Smooth muscle cell (in vitro differentiated cells): Measurements from ENCODE around the gene GRB7. TPM values are rescaled to one million over a fixed set of nuclear protein-coding genes. Genes with fewer than 3 reads are reported as not detected.

Experiments used
- DNase-seq: peaks from one replicate; lab custom pipeline; 2025; ENCODE audit not compliant: unreplicated experiment; lab: John Stamatoyannopoulos, UW
- H2AFZ ChIP-seq: fragments of 200-600 bp; sonication (generic); 2 replicates; pipeline ENCODE4 v1.6.0; 2016; ENCODE audit warnings: antibody characterized with exemption, low read depth, mild to moderate bottlenecking
- H3F3A ChIP-seq: fragments of 200-600 bp; sonication (generic); 2 replicates; pipeline ENCODE4 v1.6.0; 2017; ENCODE audit warnings: antibody characterized with exemption, low read depth
- H3K27ac ChIP-seq: fragments of 200-600 bp; sonication (generic); 2 replicates; pipeline ENCODE4 v1.5.1; 2016; ENCODE audit warnings: low read depth, mild to moderate bottlenecking
- H3K27me3 ChIP-seq: fragments of 200-600 bp; sonication (generic); 2 replicates; pipeline ENCODE4 v1.6.1; 2016; ENCODE audit warnings: low read depth, mild to moderate bottlenecking
- H3K36me3 ChIP-seq: fragments of 200-600 bp; sonication (generic); 2 replicates; pipeline ENCODE4 v1.5.1; 2016; ENCODE audit warnings: low read depth
- H3K4me1 ChIP-seq: fragments of 200-600 bp; sonication (generic); 2 replicates; pipeline ENCODE4 v1.5.1; 2016; ENCODE audit warnings: low read depth
- H3K4me2 ChIP-seq: fragments of 200-600 bp; sonication (generic); 2 replicates; pipeline ENCODE4 v1.6.0; 2016; ENCODE audit warnings: mild to moderate bottlenecking
- H3K4me3 ChIP-seq: fragments of 200-600 bp; sonication (generic); 2 replicates; pipeline ENCODE4 v1.5.1; 2016; ENCODE audit warnings: mild to moderate bottlenecking
- H3K79me2 ChIP-seq: fragments of 200-600 bp; sonication (generic); 2 replicates; pipeline ENCODE4 v1.6.0; 2016; ENCODE audit warnings: low read depth, mild to moderate bottlenecking
- H3K9ac ChIP-seq: fragments of 200-600 bp; sonication (generic); 2 replicates; pipeline ENCODE4 v1.6.0; 2016; ENCODE audit warnings: low read depth
- H3K9me3 ChIP-seq: fragments of 200-600 bp; sonication (generic); replicated peaks from 2 replicates; pipeline ENCODE4 v1.5.1; 2016; ENCODE audit warnings: low read depth
- H4K20me1 ChIP-seq: fragments of 200-600 bp; sonication (generic); 2 replicates; pipeline ENCODE4 v1.6.0; 2016; ENCODE audit warnings: low read depth
- WGBS: methylation state at CpG from one replicate; pipeline ENCODE4 v1.1.7; 2016; ENCODE audit warnings: low lambda C conversion rate; 5-methylcytosine and 5-hydroxymethylcytosine counted together
- polyA plus RNA-seq: library from polyadenylated mRNA; unstranded; fragments of >200 nt; fragmentation: Nextera tagmentation; extraction: Ambion mirVana; gene quantifications from 2 replicates; pipeline ENCODE4 v1.2.1, GENCODE V29; 2016
- total RNA-seq: library from RNA; depleted of rRNA; stranded (reverse); fragments of >200 nt; gene quantifications from 2 replicates; pipeline ENCODE4 v1.2.3, GENCODE V29; 2014
- TF ChIP-seq, protein P1 (sequence below): fragments of 200-600 bp; sonication (generic); IDR thresholded peaks from 2 replicates; pipeline ENCODE4 v1.5.1; 2017; ENCODE audit warnings: borderline replicate concordance, mild to moderate bottlenecking, antibody characterized with exemption; ENCODE audit not compliant: insufficient read depth, poor library complexity, severe bottlenecking

Gene GRB7
- total and polyA plus RNA-seq, 2 experiments from 2014 or later = 2.7 to 4.1 TPM

DNA sequence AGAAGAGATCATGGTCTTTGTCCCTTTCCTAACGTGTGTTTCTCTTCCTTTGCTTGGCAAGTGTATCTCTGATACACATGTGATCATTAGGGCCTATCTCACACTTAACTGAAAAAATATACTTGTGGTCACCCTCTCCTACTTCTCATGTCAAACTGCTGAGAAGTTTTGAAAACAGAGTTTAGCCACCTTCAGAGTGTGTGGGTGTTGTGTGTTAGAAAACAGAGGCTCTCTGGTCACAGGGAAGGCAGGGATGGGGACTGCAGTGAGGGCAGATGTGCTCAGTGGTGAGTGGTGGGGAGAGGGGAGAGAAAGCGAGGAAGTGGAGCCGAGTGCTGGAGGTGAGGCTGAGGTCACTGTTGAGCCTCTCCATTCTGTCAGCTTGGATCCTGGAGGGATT lies 29.4 kb downstream of the GRB7 start:
- no peaks in the 10 kb centered on the region for H3K27me3 ChIP-seq

DNA sequence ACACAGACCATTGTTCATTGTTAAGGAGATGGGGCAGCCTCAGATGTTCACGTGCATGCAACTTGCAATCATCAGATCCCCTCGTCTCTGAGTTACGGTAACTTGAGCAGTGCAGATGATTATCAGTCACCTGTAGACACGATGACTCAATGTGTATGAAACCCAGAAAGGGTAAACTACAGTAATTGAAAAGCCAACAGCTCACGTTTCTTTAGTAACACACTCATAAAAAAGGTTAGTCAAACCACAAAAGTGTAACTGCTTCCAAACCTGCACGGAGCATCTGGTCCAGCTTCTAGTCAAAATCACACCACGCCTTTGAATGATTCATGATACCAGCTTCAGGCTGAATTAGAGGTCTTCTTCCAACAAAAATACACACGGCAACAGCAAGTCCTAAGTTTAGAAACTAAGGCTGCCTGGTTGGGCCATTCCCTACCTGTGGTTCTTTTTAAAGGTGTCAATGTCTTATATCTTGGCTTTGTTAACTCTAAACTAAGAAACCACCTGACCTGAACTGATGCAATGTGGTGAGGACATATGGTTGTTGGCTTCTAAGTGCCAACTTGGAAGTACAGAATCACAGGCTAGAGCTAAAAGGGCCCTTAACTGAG lies 32.3 kb downstream of the GRB7 start:
- WGBS = 54% methylated on average over 8 of the region's 8 CpGs
- DNase-seq = no peak
- no peak overlapping the region for H3K27ac ChIP-seq
- H3K9ac ChIP-seq = no peak overlapping the region
- no peaks in the 10 kb centered on the region for H3F3A ChIP-seq
- H3K4me2 ChIP-seq = no peak overlapping the region
- H3K4me3 ChIP-seq = no peak overlapping the region
- H3K36me3 ChIP-seq = no peaks in the 10 kb centered on the region
- no peaks in the 10 kb centered on the region for H3K27me3 ChIP-seq
- H4K20me1 ChIP-seq = no peaks in the 10 kb centered on the region
- no peaks in the 10 kb centered on the region for H3K9me3 ChIP-seq
- no peaks in the 10 kb centered on the region for H3K4me1 ChIP-seq
- no peak overlapping the region for H2AFZ ChIP-seq
- no peaks in the 10 kb centered on the region for H3K79me2 ChIP-seq
- TF ChIP-seq, protein P1, sequence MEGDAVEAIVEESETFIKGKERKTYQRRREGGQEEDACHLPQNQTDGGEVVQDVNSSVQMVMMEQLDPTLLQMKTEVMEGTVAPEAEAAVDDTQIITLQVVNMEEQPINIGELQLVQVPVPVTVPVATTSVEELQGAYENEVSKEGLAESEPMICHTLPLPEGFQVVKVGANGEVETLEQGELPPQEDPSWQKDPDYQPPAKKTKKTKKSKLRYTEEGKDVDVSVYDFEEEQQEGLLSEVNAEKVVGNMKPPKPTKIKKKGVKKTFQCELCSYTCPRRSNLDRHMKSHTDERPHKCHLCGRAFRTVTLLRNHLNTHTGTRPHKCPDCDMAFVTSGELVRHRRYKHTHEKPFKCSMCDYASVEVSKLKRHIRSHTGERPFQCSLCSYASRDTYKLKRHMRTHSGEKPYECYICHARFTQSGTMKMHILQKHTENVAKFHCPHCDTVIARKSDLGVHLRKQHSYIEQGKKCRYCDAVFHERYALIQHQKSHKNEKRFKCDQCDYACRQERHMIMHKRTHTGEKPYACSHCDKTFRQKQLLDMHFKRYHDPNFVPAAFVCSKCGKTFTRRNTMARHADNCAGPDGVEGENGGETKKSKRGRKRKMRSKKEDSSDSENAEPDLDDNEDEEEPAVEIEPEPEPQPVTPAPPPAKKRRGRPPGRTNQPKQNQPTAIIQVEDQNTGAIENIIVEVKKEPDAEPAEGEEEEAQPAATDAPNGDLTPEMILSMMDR = no peak

More for the DNA sequence above, 29.4 kb downstream of the GRB7 start:
- TF ChIP-seq, protein P1 = no peak
- H3K9ac ChIP-seq = no peak overlapping the region
- H4K20me1 ChIP-seq = no peaks in the 10 kb centered on the region
- H3K4me2 ChIP-seq = no peak overlapping the region
- DNase-seq = no peak
- H2AFZ ChIP-seq = no peak overlapping the region
- H3K27ac ChIP-seq = no peak overlapping the region
- H3F3A ChIP-seq = no peaks in the 10 kb centered on the region
- H3K4me3 ChIP-seq = no peak overlapping the region
- H3K36me3 ChIP-seq = no peaks in the 10 kb centered on the region
- WGBS = 54% methylated on average over 3 of the region's 3 CpGs
- no peaks in the 10 kb centered on the region for H3K79me2 ChIP-seq
- H3K9me3 ChIP-seq = no peaks in the 10 kb centered on the region
- H3K4me1 ChIP-seq = peaks cover 13% of the 10 kb centered on the region

DNA sequence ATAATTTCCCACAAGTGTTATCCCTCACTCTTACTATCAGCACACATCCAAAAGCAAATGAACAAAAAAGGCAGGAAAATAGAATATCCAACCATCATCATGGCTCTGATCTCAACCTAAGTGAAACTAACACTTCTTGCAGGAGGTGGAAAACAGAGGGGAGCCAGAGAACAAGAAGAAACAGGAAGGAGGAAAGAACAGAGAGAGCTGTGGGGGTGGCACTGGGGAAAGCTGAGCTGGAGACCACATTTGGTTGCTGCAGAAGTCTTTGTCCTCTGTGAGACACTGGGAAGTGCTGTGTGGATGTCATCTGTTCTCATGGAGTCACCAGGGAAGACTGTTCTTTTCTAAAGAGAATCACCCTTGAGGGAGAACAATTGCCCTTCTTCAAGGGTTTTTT lies 34.7 kb downstream of the GRB7 start:
- no peaks in the 10 kb centered on the region for H3F3A ChIP-seq
- no peak overlapping the region for H3K9ac ChIP-seq
- no peaks in the 10 kb centered on the region for H3K36me3 ChIP-seq
- H3K27ac ChIP-seq = no peak overlapping the region
- H3K4me1 ChIP-seq = no peaks in the 10 kb centered on the region
- DNase-seq = no peak
- H2AFZ ChIP-seq = no peak overlapping the region
- TF ChIP-seq, protein P1 = no peak
- no peak overlapping the region for H3K4me2 ChIP-seq
- no peaks in the 10 kb centered on the region for H4K20me1 ChIP-seq
- H3K27me3 ChIP-seq = peaks cover 11% of the 10 kb centered on the region
- no peak overlapping the region for H3K4me3 ChIP-seq
- H3K79me2 ChIP-seq = no peaks in the 10 kb centered on the region
- H3K9me3 ChIP-seq = no peaks in the 10 kb centered on the region
